ENCODE measurements around the gene TMEM108. TPM values are rescaled to one million over a fixed set of nuclear protein-coding genes. Genes with fewer than 3 reads are reported as not detected.

Gene TMEM108
- total and polyA plus RNA-seq, 12 donors = 0.40 to 4.0 (median 1.5) TPM

DNA sequence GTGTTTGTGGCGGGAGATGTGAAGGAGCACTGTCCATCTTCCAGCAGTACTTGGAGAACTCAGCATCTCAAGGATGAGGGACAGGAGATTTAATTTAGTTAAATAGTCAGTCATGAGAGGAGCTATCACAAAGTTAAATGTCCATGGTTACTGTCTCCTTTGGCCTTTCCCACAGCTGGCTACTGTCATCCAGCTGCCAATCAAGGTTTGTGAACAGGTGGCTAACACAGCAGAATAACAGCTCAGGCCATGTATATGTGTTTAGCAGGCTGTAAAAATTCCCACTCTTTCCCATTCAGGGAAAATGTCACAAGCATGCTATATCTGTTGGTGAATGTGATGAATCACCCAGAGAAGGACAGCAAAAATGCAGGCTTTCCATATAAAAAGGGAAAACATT, 120.5 kb downstream of the TMEM108 start:
- Histone ChIP-seq H3K27me3 (no peaks in the 10 kb centered on the region), H3K9me3 (peaks cover 0 to 8% (median 0%) of the 10 kb centered on the region in 11 donors), H3K36me3 (no peaks in the 10 kb centered on the region), H3K4me1 (no peaks in the 10 kb centered on the region), H3K27ac (no peak overlapping the region), H3K4me3 (no peak overlapping the region)
- TF ChIP-seq, protein P1, sequence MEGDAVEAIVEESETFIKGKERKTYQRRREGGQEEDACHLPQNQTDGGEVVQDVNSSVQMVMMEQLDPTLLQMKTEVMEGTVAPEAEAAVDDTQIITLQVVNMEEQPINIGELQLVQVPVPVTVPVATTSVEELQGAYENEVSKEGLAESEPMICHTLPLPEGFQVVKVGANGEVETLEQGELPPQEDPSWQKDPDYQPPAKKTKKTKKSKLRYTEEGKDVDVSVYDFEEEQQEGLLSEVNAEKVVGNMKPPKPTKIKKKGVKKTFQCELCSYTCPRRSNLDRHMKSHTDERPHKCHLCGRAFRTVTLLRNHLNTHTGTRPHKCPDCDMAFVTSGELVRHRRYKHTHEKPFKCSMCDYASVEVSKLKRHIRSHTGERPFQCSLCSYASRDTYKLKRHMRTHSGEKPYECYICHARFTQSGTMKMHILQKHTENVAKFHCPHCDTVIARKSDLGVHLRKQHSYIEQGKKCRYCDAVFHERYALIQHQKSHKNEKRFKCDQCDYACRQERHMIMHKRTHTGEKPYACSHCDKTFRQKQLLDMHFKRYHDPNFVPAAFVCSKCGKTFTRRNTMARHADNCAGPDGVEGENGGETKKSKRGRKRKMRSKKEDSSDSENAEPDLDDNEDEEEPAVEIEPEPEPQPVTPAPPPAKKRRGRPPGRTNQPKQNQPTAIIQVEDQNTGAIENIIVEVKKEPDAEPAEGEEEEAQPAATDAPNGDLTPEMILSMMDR (IDR thresholded peaks at IDR 0.05) = no peak
- 86 to 92% methylated on average over 1 of the region's 1 CpG for WGBS, 2 donors
- ATAC-seq (no peak), DNase-seq (no peak)
- intact Hi-C loops (cut with DNase I) = no loop called here

DNA sequence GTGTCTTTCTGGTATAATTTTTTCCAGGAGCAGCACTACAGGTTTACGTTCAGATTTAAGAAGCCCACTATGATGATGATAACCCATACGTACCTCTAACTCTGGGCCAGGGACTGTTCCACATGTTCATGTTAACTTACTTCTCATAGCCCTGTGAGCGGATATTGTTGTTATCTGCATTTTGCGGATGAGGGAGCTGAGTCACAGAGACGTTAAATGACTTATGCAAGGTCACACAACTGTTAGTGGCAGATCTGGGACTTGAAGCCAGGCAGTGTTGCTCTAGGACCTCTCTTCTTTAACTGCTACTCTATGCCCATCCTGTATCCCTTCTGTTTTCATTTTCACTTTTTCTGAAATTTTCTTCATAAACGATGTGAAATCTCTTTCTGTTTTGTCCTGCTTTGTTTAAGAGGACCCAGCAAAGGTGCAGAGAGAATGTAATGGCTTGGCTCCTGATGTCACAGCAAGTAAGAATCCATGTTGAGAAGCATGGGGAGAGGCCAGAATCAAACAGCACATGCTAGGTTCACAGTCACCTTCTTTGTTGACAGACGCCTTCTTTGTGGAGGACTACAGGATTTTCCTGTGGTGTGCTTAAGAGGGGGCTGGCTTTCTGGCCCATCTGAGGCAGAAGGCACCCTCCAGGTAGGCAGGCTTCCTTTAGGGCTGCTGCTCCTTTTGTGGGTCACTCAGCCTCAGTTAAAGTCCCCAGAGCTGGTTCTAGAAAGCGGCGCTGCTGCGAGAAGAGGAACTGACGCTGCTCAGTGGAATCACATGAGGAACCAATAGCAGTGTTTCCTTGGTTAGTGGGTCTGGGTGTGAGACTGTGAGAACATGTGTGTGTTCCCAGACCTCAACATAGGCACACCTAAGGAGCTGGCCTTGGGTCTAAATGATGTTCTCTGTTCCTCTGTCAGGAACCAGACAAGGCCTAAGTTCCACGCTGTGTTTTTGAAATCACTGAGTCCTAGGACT, 121.6 kb downstream of the TMEM108 start:
- no peak for ATAC-seq
- intact Hi-C loops (cut with DNase I) = no loop called here
- WGBS, 2 donors = 87 to 88% methylated on average over 12 of the region's 12 CpGs

DNA sequence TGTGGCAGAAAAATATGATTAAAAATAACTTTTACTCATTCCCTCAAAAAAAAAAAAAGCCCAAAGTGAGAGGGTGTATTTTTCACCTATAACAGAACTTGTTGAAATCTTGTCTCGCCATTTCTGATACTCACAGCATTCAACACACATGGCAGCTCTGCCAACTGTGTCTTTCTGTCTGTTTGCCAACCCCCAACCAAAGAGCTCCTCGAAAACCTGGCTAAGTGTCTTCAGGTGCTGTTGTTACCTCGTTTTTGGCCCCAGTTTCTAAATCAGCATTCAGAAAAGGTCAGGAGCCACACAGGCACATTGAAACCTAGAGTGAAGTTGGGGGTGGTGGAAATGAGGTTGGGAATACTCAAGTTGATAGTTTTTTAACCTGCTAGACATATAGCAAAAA, 123.5 kb downstream of the TMEM108 start:
- Histone ChIP-seq H3K4me3 (no peak overlapping the region), H3K9me3 (no peaks in the 10 kb centered on the region), H3K4me1 (no peaks in the 10 kb centered on the region), H3K36me3 (no peaks in the 10 kb centered on the region), H3K27ac (no peak overlapping the region), H3K27me3 (no peaks in the 10 kb centered on the region)
- WGBS, 2 donors = 66 to 69% methylated on average over 3 of the region's 3 CpGs
- TF ChIP-seq, protein P1 (IDR thresholded peaks at IDR 0.05) = no peak
- intact Hi-C loops (cut with DNase I) = no loop called here
- DNase-seq = no peak
- ATAC-seq = no peak

More for the DNA sequence above, 121.6 kb downstream of the TMEM108 start:
- H3K4me1 ChIP-seq = no peaks in the 10 kb centered on the region
- H3K27me3 ChIP-seq = no peaks in the 10 kb centered on the region
- no peak overlapping the region for H3K4me3 ChIP-seq
- no peak overlapping the region for H3K27ac ChIP-seq
- H3K36me3 ChIP-seq = no peaks in the 10 kb centered on the region
- TF ChIP-seq, protein P1 (IDR thresholded peaks at IDR 0.05) = no peak
- no peak for DNase-seq
- peaks cover 0 to 8% (median 0%) of the 10 kb centered on the region in 11 donors for H3K9me3 ChIP-seq

DNA sequence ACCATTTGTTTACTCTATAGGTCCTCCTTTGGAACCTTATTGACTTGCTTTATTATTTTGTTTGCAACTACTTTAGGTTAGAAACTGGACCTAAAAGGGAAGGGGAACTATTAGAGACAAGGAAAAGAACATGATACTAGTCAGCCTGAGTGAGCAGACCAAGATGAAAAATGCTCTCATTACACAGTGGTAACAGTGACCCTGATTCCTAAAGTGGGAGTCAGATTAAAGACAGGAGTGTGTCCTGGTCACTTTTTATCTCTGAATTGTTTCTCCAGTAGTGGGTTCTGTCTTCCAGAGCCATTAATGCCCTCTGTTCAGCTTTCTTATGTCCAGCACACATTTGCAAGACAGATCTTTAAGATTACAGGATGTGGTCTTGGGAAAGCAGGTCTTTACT, 124.1 kb downstream of the TMEM108 start:
- ATAC-seq = no peak
- H3K4me1 ChIP-seq = no peaks in the 10 kb centered on the region

More for the DNA sequence above, 124.1 kb downstream of the TMEM108 start:
- intact Hi-C loops (cut with DNase I) = no loop called here
- no peaks in the 10 kb centered on the region for H3K36me3 ChIP-seq
- no peak overlapping the region for H3K27ac ChIP-seq
- TF ChIP-seq, protein P1 (IDR thresholded peaks at IDR 0.05) = no peak
- H3K27me3 ChIP-seq = no peaks in the 10 kb centered on the region
- H3K9me3 ChIP-seq = no peaks in the 10 kb centered on the region
- no peak overlapping the region for H3K4me3 ChIP-seq
- no peak for DNase-seq
